Brain microvascular endothelial cell (primary cell): ENCODE results near the gene GPS1.
A peak's percentile ranks its signal among the peaks of the same experiment; 100 is the strongest.

Source experiments
- DNase-seq: peaks from one replicate; pipeline ENCODE4 v3.0.0-alpha.2; 2020
- H3K27ac ChIP-seq: fragments of 250-450 bp; sonication (Bioruptor Pico); 2 replicates; pipeline ENCODE4 v1.5.1; 2020; ENCODE audit warnings: mild to moderate bottlenecking, moderate library complexity
- H3K27me3 ChIP-seq: fragments of 250-450 bp; sonication (Bioruptor Pico); replicated peaks from 2 replicates; pipeline ENCODE4 v1.5.1; 2020; ENCODE audit warnings: mild to moderate bottlenecking
- H3K36me3 ChIP-seq: fragments of 250-450 bp; sonication (Bioruptor Pico); replicated peaks from 2 replicates; pipeline ENCODE4 v1.5.1; 2020; ENCODE audit warnings: mild to moderate bottlenecking
- H3K4me3 ChIP-seq: 2 replicates; pipeline ENCODE4 v1.5.1; 2011; ENCODE audit warnings: low read depth, mild to moderate bottlenecking, control low read depth, low read length, moderate library complexity
- in situ Hi-C: cut with HindIII; loops from 2 replicates; pipeline ENCODE4 v1.10.0; 2017; ENCODE audit warnings: low sequenced_read_pairs, low pct_ligation_motif_present
- TF ChIP-seq, protein P1 (sequence below): IDR thresholded peaks from 2 replicates; pipeline ENCODE4 v1.5.1; 2011; ENCODE audit warnings: low read depth, mild to moderate bottlenecking, moderate library complexity, low read length, control low read depth, inconsistent platforms; ENCODE audit errors: missing control alignments

The GPS1 gene

DNA sequence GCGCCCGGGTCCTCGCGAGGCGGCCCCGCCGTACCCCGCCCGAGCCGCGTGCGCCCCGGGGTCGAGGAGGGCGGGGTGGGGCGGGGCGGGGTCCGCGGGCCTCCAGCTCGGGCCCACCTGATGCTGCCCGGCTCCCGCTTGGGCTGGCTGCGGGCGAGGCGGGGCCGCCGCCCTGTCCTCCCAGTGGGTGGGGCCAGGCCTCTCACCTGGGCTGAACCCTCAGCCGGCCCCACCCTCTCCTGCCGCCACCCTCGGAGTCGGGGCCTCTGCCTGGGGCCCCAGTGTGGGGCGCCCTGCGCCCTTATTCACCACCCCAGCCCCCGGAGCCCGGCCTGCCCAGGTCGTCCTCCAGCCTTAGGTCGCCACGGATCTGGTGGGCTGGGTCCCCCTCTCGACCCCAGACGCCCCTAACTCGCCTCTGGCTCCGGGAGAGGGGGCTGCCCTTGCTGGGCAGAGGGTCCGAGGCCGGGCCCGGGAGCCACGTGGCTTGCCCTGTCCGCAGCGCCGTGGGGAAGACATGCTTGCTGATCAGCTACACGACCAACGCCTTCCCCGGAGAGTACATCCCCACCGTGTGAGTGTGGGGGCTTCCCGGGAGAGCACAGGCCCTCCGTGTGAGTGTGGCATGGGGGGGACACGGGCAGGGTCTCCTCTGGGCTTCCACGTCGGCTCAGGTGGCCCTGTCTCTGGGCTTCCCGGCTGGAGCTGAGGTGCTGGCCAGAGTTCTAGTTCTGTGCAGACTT lies 19.6 kb upstream of the GPS1 start:
- Histone ChIP-seq H3K27me3 (no peaks in the 10 kb centered on the region), H3K4me3 (peak overlapping the region; percentile 57), H3K27ac (no peak overlapping the region), H3K36me3 (no peaks in the 10 kb centered on the region)
- DNase-seq = no peak
- TF ChIP-seq, protein P1, sequence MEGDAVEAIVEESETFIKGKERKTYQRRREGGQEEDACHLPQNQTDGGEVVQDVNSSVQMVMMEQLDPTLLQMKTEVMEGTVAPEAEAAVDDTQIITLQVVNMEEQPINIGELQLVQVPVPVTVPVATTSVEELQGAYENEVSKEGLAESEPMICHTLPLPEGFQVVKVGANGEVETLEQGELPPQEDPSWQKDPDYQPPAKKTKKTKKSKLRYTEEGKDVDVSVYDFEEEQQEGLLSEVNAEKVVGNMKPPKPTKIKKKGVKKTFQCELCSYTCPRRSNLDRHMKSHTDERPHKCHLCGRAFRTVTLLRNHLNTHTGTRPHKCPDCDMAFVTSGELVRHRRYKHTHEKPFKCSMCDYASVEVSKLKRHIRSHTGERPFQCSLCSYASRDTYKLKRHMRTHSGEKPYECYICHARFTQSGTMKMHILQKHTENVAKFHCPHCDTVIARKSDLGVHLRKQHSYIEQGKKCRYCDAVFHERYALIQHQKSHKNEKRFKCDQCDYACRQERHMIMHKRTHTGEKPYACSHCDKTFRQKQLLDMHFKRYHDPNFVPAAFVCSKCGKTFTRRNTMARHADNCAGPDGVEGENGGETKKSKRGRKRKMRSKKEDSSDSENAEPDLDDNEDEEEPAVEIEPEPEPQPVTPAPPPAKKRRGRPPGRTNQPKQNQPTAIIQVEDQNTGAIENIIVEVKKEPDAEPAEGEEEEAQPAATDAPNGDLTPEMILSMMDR = no peak
- in situ Hi-C loops = loop anchor here (10.0 kb wide), 1 partner anchor 57 kb away; the partner anchor contains the start of gene ASPSCR1

DNA sequence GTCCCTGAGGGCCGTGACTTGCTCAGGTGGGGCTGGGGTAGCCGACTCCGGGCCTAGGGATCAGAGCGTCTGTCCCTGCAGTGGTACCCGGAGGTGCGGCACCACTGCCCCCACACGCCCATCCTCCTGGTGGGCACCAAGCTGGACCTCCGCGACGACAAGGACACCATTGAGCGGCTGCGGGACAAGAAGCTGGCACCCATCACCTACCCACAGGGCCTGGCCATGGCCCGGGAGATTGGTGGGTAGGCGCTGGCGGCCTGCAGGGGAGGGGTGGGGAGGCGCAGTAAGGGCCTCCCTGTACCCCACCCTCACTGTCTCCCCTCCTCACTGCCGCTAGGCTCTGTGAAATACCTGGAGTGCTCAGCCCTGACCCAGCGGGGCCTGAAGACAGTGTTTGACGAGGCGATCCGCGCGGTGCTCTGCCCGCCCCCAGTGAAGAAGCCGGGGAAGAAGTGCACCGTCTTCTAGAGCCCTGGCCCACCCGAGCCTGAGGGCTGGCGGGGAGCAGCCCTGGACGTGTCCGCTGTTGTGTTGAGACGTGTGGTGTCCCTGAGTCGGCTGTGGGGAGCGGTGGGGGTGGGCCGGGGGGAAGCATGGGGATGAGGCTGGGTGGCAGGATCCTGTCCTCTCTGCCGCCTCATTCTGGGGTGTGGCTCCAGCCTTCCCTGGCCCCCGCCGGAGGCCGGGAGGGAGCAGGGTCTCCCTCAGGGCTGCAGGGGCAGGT lies 18.2 kb upstream of the GPS1 start:
- Histone ChIP-seq H3K27ac (no peak overlapping the region), H3K4me3 (no peak overlapping the region), H3K27me3 (no peaks in the 10 kb centered on the region), H3K36me3 (no peaks in the 10 kb centered on the region)
- no peak for DNase-seq
- TF ChIP-seq, protein P1 = no peak
- in situ Hi-C loops = loop anchor here (10.0 kb wide), 1 partner anchor 59 kb away; the partner anchor contains the start of gene ASPSCR1

DNA sequence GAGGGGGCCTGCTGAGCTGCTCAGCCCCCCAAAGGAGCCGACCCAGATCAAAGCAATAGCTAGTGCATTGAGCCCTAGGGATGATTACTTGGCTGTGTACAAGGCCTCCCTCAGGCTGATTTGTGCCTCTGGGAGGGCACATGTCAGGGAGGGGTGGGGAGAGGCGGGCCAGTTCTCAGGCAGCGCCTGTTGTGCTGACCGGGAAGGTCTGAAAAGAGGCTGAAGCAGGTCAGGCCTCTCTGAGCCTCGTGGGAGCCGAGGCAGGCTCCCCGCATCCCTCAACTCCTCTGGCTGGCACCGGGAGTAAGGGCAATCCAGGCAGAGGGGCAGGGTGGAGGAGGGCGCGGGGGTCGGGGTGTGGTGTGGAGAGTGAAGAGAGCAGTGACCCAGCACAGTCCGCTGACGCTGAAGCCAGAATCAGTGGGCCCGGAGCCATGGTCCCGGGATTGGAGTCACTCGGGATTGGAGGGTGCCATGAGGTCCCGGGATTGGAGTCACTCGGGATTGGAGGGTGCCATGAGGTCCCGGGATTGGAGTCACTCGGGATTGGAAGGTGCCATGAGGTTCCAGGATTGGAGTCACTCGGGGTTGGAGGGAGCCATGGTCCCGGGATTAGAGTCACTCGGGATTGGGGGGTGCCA lies 17.2 kb upstream of the GPS1 start:
- Histone ChIP-seq H3K27me3 (no peaks in the 10 kb centered on the region), H3K27ac (no peak overlapping the region), H3K4me3 (no peak overlapping the region), H3K36me3 (no peaks in the 10 kb centered on the region)
- in situ Hi-C loops = loop anchor here (10.0 kb wide), 1 partner anchor 60 kb away; the partner anchor contains the start of gene ASPSCR1
- TF ChIP-seq, protein P1 = no peak
- DNase-seq = no peak

DNA sequence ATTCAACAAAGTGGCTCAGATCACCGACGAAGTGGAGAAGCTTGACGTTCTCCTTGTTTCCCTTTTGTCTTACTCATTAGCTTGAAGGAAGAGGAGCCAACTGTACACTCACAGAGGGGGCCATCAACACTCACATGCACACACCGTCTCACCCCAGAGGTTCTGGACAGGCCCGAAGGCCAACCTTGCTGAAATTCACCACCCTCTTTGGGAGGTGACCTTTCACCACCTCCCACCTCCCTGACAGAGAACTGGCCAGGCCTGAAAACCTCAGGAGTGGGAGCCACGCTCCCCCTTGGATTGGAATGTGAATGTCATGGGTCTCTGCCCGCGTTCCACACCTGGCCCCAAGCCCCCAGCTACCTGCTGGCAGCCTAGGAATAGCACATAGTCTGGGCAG lies 16.2 kb upstream of the GPS1 start:
- in situ Hi-C loops = loop anchor here (10.0 kb wide), 1 partner anchor 61 kb away; the partner anchor contains the start of gene ASPSCR1
- no peaks in the 10 kb centered on the region for H3K27me3 ChIP-seq
- no peak overlapping the region for H3K4me3 ChIP-seq
- no peaks in the 10 kb centered on the region for H3K36me3 ChIP-seq
- DNase-seq = no peak
- TF ChIP-seq, protein P1 = no peak
- no peak overlapping the region for H3K27ac ChIP-seq

DNA sequence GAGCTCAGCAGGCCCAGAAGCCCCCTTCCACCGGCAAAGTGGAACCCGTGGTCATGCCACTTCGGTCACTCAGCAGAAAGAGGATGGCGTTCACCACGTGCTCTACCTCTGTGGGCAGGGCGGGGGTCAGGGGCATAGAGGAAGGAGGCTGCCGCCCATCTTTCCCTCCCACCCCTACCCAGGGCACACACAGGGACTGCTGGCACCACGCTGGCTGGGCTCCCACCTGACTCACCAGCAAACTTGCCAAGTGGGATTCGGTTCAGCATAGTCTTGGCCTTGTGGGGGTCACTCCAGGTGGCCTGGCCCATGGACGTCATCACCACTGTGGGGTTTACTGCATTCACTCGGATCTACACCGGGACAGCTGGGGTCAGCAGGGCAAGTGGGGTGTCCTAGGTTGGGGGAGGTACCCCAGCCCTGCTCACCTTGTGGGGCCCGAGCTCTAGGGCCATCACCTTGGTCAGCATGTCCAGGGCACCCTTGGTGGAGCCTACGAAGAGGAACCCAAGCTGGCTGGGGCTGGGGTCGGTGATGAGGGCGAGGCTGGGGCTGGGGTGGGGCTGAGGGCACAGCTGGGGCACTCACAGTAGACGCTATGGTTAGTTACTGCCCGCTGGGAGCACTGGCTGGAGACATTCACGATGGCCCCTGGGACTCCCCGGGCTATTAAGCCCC lies 15.6 kb upstream of the GPS1 start:
- DNase-seq = no peak
- Histone ChIP-seq H3K4me3 (peak overlapping the region; percentile 67), H3K36me3 (no peaks in the 10 kb centered on the region), H3K27ac (no peak overlapping the region), H3K27me3 (no peaks in the 10 kb centered on the region)
- in situ Hi-C loops = loop anchor here (10.0 kb wide), 1 partner anchor 61 kb away; the partner anchor contains the start of gene ASPSCR1
- TF ChIP-seq, protein P1 = no peak
